ENCODE measurements around the gene XRN1. TPM values are rescaled to one million over a fixed set of nuclear protein-coding genes. Genes with fewer than 3 reads are reported as not detected.

Gene XRN1
- total RNA-seq, 3 donors from 2014 or later: 25.8 to 33.2 (median 26.8) TPM

Other genes with a start within 250 kb of the XRN1 start
- gene GK5, start 222.5 kb downstream of the XRN1 start, total RNA-seq: 10 to 100 TPM in 2 of 3 donors, 1 to 10 TPM in 1; 10.0 to 11.9 (median 11.0) TPM
- 10 to 100 TPM; 25.5 to 27.9 (median 25.7) TPM for gene ATR, start 130.7 kb upstream of the XRN1 start, total RNA-seq
- gene PLS1, start 148.4 kb upstream of the XRN1 start, total RNA-seq: 1 to 10 TPM; 3.8 to 6.9 (median 4.6) TPM

Measured in activated T-cell treated with anti-CD3 and anti-CD28 coated beads, Interleukin-2, amount 50 U/mL, for 4 hours (primary cell).